PC-3 (cell line): ENCODE measurements around the gene WDR93.

Source experiments
- CTCF ChIP-seq: fragments of 300-600 bp; sonication (generic); conservative IDR thresholded peaks from 2 replicates; pipeline ENCODE4 v1.5.1; 2017; ENCODE audit warnings: antibody characterized with exemption, low read depth, mild to moderate bottlenecking, low read length
- EZH2 ChIP-seq: fragments of 300-600 bp; sonication (generic); IDR thresholded peaks from one replicate; pipeline ENCODE4 v1.6.1; 2017; ENCODE audit warnings: antibody characterized with exemption, mild to moderate bottlenecking, low read length; ENCODE audit not compliant: unreplicated experiment
- EZH2phosphoT487 ChIP-seq: fragments of 300-600 bp; sonication (generic); IDR thresholded peaks from 2 replicates; pipeline ENCODE4 v1.6.1; 2018; ENCODE audit warnings: mild to moderate bottlenecking, antibody characterized with exemption, low read length, borderline replicate concordance

DNA sequence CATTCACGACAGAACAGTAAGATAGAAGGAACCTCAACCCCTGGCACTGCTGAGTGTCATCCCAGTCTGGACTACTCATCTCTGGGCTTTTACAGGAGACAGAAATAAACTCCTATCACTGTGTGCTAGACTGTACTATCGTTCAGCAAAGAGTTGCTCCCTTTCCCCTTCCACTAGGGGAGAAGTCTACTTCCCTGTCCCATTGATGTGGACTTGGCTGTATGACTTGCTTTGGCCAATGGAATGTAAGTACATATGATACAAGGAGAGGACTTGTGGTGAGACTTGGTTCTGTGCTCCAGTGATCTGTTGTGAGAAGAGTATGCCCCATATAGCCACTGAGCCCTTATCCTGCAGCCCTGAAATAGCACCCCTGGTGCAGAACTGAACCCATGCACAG lies 30.1 kb upstream of the WDR93 start:
- TF ChIP-seq EZH2 (no peak), CTCF (no peak), EZH2phosphoT487 (no peak)
